Myocyte (in vitro differentiated cells): ENCODE measurements around the gene CLEC11A. TPM values are rescaled to one million over a fixed set of nuclear protein-coding genes. Genes with fewer than 3 reads are reported as not detected.
"Not testable (repeated sequence)": the region's sequence is repeated elsewhere in the genome, so short reads cannot be mapped to it uniquely, and the experiment has no call there.

Experiments
- DNase-seq: peaks from one replicate; pipeline ENCODE4 v3.0.0-alpha.2; 2012; ENCODE audit warnings: low read depth
- total RNA-seq: library from RNA; depleted of rRNA; stranded (reverse); fragments of >200 nt; gene quantifications from 2 replicates; pipeline ENCODE4 v1.2.3, GENCODE V29; 2014

Gene CLEC11A
- total RNA-seq, 1 donor from 2014 or later: 35.5 TPM

- DNase-seq: not testable (repeated sequence)
Measured at GRCh38 chr19:50756244-50756643, 33.1 kb downstream of the CLEC11A start.

- DNase-seq: not testable (repeated sequence)
Measured at GRCh38 chr19:50757624-50758023, 34.5 kb downstream of the CLEC11A start.

GRCh38 chr19:50759076-50759475 lies 35.9 kb downstream of the CLEC11A start:
- not testable (repeated sequence) for DNase-seq

GRCh38 chr19:50759886-50760285 lies 36.7 kb downstream of the CLEC11A start:
- DNase-seq: no peak

- not testable (repeated sequence) for DNase-seq
Measured at GRCh38 chr19:50761501-50761900, 38.3 kb downstream of the CLEC11A start.

- not testable (repeated sequence) for DNase-seq
Measured at GRCh38 chr19:50763521-50763920, 40.4 kb downstream of the CLEC11A start.

- DNase-seq: no peak
Measured at GRCh38 chr19:50764409-50764808, 41.2 kb downstream of the CLEC11A start.

GRCh38 chr19:50766746-50767145 lies 43.6 kb downstream of the CLEC11A start:
- DNase-seq: not testable (repeated sequence)

- DNase-seq: not testable (repeated sequence)
Measured at GRCh38 chr19:50767263-50767662, 44.1 kb downstream of the CLEC11A start.

- DNase-seq: no peak
Measured at GRCh38 chr19:50768277-50768676, 45.1 kb downstream of the CLEC11A start.

- not testable (repeated sequence) for DNase-seq
Measured at GRCh38 chr19:50770164-50770563, 47.0 kb downstream of the CLEC11A start, which contains the start of gene GPR32. Gene GPR32, plus strand, starts transcription at chr19:50770464. Its CDS starts 137 bp downstream, at chr19:50770601.

GRCh38 chr19:50770888-50771287 lies 47.7 kb downstream of the CLEC11A start:
- DNase-seq: no peak

GRCh38 chr19:50772476-50772875 lies 49.3 kb downstream of the CLEC11A start:
- no peak for DNase-seq

- DNase-seq: not testable (repeated sequence)
Measured at GRCh38 chr19:50772912-50773311, 49.7 kb downstream of the CLEC11A start.

- not testable (repeated sequence) for DNase-seq
Measured at GRCh38 chr19:50773454-50773853, 50.3 kb downstream of the CLEC11A start.

Other genes with a start within 250 kb of the CLEC11A start
- gene EMC10, start 246.9 kb upstream of the CLEC11A start, total RNA-seq: 207 and 210 TPM in 2 replicates
- gene GARIN5A, start 246.5 kb upstream of the CLEC11A start, total RNA-seq: 1.5 and 3.0 TPM in 2 replicates
- 29.8 and 39.9 TPM in 2 replicates for gene JOSD2, start 212.2 kb upstream of the CLEC11A start, total RNA-seq
- gene ASPDH, start 209.5 kb upstream of the CLEC11A start, total RNA-seq: not detected in 2 replicates
- gene LRRC4B, start 154.9 kb upstream of the CLEC11A start, total RNA-seq: 0.05 TPM in 1 of 2 replicates, not detected in the other
- not detected in 2 replicates for gene SYT3, start 83.5 kb upstream of the CLEC11A start, total RNA-seq
- gene C19orf81, start 73.9 kb upstream of the CLEC11A start, total RNA-seq: not detected in 2 replicates
- 32.3 and 38.1 TPM in 2 replicates for gene SHANK1, start 3.6 kb upstream of the CLEC11A start, total RNA-seq
- not detected in 2 replicates for gene GPR32, start 47.1 kb downstream of the CLEC11A start, total RNA-seq
- gene ACP4, start 67.1 kb downstream of the CLEC11A start, total RNA-seq: not detected in 2 replicates
- gene KLK1, start 100.4 kb downstream of the CLEC11A start, total RNA-seq: not detected in 2 replicates
- gene KLK15, start 110.2 kb downstream of the CLEC11A start, total RNA-seq: not detected in 2 replicates
- not detected in 2 replicates for gene KLK3, start 131.6 kb downstream of the CLEC11A start, total RNA-seq
- not detected in 2 replicates for gene KLK2, start 150.1 kb downstream of the CLEC11A start, total RNA-seq
- gene KLK4, start 188.0 kb downstream of the CLEC11A start, total RNA-seq: not detected in 2 replicates
- gene KLK5, start 229.7 kb downstream of the CLEC11A start, total RNA-seq: not detected in 2 replicates
- not detected in 2 replicates for gene KLK6, start 246.2 kb downstream of the CLEC11A start, total RNA-seq